Astrocyte (in vitro differentiated cells and primary cell): ENCODE results near the gene GPX4.

Source experiments
- CTCF ChIP-seq: IDR thresholded peaks from 2 replicates; pipeline ENCODE4 v1.5.1; 2011; ENCODE audit warnings: low read depth, mild to moderate bottlenecking, inconsistent platforms, low read length, moderate library complexity; ENCODE audit not compliant: insufficient read depth
- EZH2 ChIP-seq: IDR thresholded peaks from 2 replicates; pipeline ENCODE4 v1.6.1; 2012; ENCODE audit warnings: mild to moderate bottlenecking, low read length, inconsistent platforms; ENCODE audit not compliant: insufficient read depth

- TF ChIP-seq CTCF (no peak), EZH2 (no peak)
Measured at GRCh38 chr19:1102407-1103131, 1.2 kb upstream of the GPX4 start.
